Measurements from ENCODE around the gene PRDX6.
A peak's percentile ranks its signal among the peaks of the same experiment; 100 is the strongest.
"Not testable (repeated sequence)": the region's sequence is repeated elsewhere in the genome, so short reads cannot be mapped to it uniquely, and the experiment has no call there.

The PRDX6 gene

DNA sequence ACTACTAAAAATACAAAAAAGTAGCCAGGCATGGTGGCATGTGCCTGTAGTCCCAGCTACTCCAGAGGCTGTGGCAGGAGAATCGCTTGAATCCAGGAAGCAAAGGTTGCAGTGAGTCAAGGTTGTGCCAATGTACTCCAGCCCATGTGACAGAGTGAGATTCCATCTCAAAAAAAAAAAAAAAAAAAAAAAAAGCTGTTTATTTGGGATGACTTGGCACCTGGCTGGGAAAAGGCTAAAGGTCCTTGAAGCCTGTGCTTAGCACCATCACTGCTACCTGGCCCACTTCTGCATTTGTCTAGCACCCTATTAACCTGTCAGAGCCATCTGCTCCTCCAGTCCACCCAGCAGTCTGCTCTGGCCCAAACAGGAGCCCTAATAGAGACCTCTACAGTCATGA is 25.0 kb downstream of the PRDX6 start:
- DNase-seq: no peak

DNA sequence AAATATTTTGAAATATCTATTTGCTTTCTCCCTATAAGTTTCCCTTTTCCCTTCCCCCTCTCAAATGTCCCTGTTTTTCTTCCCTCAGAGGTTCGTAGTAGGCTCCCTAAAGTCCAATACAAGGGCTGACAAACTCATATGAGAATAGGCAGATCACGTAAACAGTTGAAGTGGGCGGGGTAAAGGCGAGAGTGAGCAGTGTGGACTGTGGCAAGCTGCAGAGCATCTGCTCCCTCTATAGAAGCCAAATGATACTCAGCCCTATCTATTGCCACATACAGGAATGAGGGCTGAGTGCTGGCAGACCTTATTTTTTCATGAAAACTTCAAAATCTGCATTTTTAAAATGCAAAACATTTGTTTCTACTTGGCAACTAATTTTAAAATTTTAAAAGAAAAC is 26.3 kb downstream of the PRDX6 start:
- no peak for DNase-seq

DNA sequence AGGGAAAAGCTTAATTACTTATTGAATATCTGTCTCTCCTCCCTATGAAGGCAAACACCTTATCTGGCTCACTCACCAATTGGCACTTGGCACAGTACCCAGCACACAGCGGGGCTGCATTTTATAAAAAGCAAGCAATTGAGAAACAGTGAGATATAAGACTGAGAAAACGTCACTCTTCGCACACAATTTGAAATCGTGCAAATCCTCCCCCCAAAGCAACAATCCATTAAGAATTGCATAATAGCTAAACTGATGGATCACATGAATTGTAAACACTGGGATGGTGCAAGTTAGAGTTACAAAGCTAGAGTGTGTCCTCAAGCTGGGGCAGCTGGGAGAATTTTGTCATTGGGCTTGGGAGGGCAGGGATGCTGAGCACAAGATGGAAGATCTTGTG is 27.1 kb downstream of the PRDX6 start:
- DNase-seq: no peak

- DNase-seq: no peak
Observed at GRCh38 chr1:173505391-173505790, 28.3 kb downstream of the PRDX6 start.

- no peak for DNase-seq
Observed at GRCh38 chr1:173506437-173506836, 29.3 kb downstream of the PRDX6 start.

GRCh38 chr1:173507205-173507846 is 30.2 kb downstream of the PRDX6 start:
- DNase-seq: peak; percentile 23

- no peak for DNase-seq
Observed at GRCh38 chr1:173507847-173508209, 30.7 kb downstream of the PRDX6 start.

DNA sequence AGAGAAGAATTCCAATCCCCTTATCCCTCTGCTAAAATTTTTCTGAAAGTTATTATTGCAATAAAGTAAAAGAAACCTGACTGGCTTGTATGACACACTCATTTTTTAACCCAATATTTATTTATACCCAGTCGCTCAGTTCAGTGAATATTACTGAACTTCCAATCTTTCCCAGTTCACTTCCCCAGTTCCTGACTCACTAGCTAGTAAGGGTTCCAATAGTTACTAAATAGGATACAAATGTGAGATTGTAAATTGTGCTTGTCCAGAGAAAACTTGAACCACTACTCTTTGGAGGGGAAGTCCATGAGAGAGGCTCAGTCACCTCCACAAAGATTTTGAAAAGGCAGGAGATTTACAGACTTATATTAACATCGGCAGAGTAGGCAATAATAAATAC is 31.4 kb downstream of the PRDX6 start:
- DNase-seq: no peak

- no peak for DNase-seq
Observed at GRCh38 chr1:173509797-173510196, 32.7 kb downstream of the PRDX6 start.

- DNase-seq: not testable (repeated sequence)
Observed at GRCh38 chr1:173514503-173514902, 37.4 kb downstream of the PRDX6 start.

DNA sequence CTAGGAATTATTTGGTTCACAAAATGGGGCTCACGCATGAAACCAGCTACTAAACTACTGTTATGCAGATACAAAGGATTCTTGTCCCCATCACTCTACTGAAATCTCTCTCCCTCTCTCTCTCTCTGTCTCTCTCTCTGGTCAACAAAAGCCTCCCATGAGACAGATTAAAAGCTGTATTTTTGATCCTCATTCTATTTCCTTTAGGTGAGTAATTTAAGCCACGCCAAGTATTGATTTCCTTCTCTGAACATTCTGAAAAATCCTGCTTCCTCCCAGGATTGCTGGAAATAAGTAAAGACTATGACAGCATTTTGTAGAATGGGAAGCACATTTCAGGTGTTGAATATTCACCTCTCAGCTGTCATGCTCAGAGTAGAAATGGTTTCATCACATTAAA is 43.7 kb downstream of the PRDX6 start:
- DNase-seq: no peak

DNA sequence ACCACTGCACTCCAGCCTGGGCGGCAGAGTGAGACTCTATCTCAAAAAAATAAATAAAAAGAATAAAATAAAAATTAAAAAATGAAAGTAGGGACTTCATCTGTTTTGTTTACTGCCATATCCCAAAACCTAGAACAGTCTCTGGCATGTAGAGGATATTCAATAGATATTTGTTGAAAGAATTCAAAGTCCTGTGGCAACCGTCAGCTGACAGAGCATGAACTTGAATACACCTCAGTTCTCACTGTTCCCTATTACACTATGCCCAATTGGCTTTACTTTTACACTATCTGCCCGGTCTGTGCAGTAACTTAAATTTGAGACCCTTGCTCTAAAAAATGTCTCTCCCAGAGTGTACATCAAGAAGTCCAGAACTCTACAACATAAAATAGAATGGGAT is 46.2 kb downstream of the PRDX6 start:
- no peak for DNase-seq

DNA sequence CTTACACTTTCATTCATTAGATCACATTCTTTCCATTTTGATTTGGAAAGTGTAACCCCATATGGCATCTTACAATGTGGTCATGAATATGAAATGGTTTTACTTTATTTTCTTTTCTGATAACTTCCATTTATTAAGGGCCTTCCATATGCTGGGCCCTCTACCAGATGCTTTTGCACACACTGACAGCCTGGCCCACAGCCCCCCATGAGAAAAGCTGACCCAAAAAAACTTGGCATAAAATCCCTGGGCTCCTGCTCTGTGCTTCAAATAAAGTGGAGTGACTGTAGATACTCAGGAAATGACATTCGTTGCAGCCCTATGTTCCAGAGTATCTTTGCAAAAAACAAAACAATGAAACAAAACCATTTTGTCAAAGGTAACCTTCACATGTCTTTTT is 48.8 kb downstream of the PRDX6 start:
- DNase-seq: no peak

DNA sequence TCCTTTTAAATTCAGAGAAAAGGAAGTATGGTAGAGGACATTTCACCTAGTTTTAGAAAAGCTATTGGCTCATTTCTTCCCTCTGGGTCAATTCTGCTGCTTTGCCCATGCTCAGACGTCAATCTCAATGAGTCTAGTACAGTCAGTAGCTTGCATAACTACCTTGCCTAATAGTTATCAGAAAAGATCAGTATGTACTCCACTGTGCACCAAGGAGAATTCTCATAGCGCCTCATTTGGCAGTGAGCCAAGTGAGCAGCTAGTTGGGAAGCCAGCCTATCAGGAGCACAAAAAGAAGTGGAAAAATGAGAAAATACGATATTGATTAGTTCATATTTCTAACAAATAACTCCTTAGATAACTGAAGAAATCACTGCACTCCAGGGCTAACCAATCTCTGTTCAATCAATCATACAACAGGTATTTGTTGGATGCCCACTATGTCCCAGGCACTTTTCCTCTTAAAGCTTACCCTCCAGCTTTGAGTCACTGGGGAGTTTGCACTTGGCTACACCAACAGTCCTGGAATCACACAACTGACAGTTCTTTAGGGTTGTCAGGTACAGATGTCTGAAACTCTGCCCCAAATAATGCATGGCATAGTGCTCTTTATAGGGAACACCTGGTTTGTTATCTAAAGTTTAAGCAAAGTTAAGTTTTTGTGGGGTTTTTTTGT is 50.2 kb downstream of the PRDX6 start:
- DNase-seq: no peak

DNA sequence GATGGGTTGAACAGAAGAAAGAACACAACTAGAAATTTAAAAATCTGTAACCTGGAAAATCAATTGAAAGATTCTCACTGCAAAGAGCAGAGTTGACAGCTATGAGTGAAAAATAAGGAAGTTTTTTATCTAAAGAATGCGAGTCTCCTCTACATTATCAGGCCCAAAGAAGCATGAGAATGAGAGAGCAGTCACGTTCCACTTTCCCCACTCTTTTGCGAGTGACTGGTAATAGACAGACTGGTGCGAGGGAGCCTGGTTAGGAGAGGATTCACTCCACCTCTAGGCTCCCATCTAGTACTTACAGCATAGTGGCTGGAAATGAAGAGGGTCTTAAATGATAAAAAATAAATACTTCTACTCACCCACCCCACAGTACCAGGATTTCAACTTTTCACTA is 52.0 kb downstream of the PRDX6 start:
- DNase-seq: no peak

- DNase-seq: no peak
Observed at GRCh38 chr1:173530795-173531693, 53.9 kb downstream of the PRDX6 start.

DNA sequence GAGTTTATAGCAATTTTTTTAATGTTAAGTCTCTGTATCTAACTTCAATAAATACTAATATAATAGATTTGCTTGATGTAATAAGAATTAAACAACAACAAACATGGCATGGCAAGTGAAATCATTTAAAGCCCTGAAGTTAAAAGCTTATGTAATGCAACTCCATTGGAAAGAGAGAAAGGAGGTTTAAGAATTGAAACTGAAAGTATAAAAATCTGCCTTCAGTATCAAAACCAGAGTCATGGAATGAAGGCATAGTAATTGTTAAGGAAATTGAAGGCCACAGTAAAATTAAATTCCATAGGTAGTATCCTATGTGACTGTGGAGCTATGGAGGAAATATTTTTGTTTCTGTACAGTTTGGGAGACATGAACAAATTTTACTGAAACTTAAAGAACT is 55.1 kb downstream of the PRDX6 start:
- DNase-seq: no peak

DNA sequence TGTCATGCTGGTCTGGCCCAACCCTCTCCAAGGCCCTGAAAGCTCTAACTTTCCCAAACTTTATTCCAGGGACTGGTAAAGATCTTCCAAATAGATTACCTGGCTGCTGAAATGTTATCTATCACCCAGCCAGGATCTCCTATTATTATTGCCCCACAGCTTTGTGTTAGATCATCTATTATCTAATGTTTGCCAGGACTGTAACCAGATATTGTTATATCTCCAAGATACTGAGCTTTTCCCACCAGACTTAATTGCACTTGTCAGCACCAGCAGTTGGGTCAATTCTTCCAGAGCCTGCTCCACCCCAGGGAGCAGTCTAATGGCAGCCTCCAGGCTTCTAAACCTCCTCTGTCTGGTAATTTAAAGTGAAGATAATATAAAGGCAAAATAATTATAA is 59.1 kb downstream of the PRDX6 start:
- no peak for DNase-seq

Measured in amniotic stem cell (primary cell).